GM12892 (cell line): ENCODE data around the gene ANKRD63.

Experiments used
- POLR2A ChIP-seq: IDR thresholded peaks from 2 replicates; pipeline ENCODE4 v1.6.1; 2011; ENCODE audit warnings: low read depth, low read length, control low read depth
- TAF1 ChIP-seq: IDR thresholded peaks from 2 replicates; pipeline ENCODE4 v1.6.1; 2011; ENCODE audit warnings: low read depth, mild to moderate bottlenecking, control low read depth, low read length, borderline replicate concordance

GRCh38 chr15:40281801-40282146 is 1.1 kb downstream of the ANKRD63 start:
- TF ChIP-seq POLR2A (no peak), TAF1 (no peak)
